Chondrocyte (in vitro differentiated cells): ENCODE measurements around the gene THSD7B. TPM values are rescaled to one million over a fixed set of nuclear protein-coding genes. Genes with fewer than 3 reads are reported as not detected.

Experiments used
- DNase-seq: peaks from one replicate; pipeline ENCODE4 v3.0.0; 2021; ENCODE audit warnings: mixed read lengths, low spot score
- H3K27ac Mint-ChIP-seq: one replicate; pipeline ENCODE4 v1.8.0; 2021; ENCODE audit warnings: mild to moderate bottlenecking, moderate library complexity, mixed read lengths; ENCODE audit not compliant: unreplicated experiment
- H3K27me3 Mint-ChIP-seq: 2 replicates; pipeline ENCODE4 v1.8.0; 2021; ENCODE audit warnings: low read depth, mixed read lengths
- H3K36me3 Mint-ChIP-seq: 2 replicates; pipeline ENCODE4 v1.8.0; 2021; ENCODE audit warnings: low read depth, mixed read lengths
- H3K4me1 Mint-ChIP-seq: 2 replicates; pipeline ENCODE4 v1.8.0; 2021; ENCODE audit warnings: low read depth, mild to moderate bottlenecking, mixed read lengths
- H3K4me3 Mint-ChIP-seq: one replicate; pipeline ENCODE4 v1.8.0; 2021; ENCODE audit warnings: mild to moderate bottlenecking, moderate library complexity, mixed read lengths; ENCODE audit not compliant: unreplicated experiment
- H3K9me3 Mint-ChIP-seq: 2 replicates; pipeline ENCODE4 v1.8.0; 2021; ENCODE audit warnings: low read depth, mixed read lengths
- total RNA-seq: library from RNA; stranded (reverse); gene quantifications from 3 replicates; pipeline ENCODE4 v1.2.1, GENCODE V29; 2021
- TF ChIP-seq, protein P1 (sequence below): fragments of 200-600 bp; sonication (generic); IDR thresholded peaks from 2 replicates; pipeline ENCODE4 v1.5.0; 2021; ENCODE audit warnings: antibody characterized with exemption, mild to moderate bottlenecking, moderate library complexity

THSD7B gene
- total RNA-seq, 1 donor from 2014 or later, result not detected

DNA sequence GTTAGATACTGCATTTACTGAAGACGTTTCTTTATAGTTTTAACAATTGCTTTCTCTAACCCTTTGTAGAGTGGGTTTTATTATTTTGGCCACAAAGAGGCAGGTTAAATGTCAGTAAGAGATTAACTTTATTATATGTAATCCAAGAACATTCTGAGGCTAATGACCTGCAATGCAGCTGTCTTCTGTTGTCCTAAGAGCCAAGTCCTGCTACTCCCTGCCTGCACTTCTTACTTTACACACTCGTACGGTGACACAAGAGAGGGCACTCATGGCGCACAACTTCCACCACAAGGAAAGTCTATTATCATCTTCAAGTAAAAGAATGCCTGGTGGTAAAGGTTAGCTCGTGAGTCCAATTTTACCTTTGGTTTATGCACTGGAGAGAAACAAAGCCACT, 727.9 kb downstream of the THSD7B start:
- no peak for DNase-seq
- Mint-ChIP-seq H3K4me3 (no peak overlapping the region), H3K27me3 (no peaks in the 10 kb centered on the region), H3K36me3 (no peaks in the 10 kb centered on the region), H3K4me1 (no peaks in the 10 kb centered on the region), H3K9me3 (peaks cover 7% of the 10 kb centered on the region), H3K27ac (no peak overlapping the region)
- TF ChIP-seq, protein P1, sequence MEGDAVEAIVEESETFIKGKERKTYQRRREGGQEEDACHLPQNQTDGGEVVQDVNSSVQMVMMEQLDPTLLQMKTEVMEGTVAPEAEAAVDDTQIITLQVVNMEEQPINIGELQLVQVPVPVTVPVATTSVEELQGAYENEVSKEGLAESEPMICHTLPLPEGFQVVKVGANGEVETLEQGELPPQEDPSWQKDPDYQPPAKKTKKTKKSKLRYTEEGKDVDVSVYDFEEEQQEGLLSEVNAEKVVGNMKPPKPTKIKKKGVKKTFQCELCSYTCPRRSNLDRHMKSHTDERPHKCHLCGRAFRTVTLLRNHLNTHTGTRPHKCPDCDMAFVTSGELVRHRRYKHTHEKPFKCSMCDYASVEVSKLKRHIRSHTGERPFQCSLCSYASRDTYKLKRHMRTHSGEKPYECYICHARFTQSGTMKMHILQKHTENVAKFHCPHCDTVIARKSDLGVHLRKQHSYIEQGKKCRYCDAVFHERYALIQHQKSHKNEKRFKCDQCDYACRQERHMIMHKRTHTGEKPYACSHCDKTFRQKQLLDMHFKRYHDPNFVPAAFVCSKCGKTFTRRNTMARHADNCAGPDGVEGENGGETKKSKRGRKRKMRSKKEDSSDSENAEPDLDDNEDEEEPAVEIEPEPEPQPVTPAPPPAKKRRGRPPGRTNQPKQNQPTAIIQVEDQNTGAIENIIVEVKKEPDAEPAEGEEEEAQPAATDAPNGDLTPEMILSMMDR, result no peak

DNA sequence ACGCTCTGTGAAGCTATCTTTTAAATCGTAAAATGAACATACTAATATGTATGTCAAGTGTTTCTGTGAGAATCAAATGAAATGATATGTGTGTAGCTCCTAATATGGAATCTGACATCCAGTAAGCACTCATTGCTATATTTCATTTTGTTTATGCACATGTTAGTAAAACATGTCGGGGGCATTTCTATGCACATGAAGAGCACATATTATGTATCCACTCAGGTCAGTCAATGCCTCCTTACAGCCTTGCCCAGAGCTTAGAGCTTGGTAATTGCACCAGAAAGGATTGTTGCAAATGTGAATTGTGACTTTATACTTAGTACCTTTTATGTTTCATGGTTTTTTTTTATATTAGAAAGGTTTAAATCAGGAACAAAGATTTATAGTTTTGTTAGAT, 735.3 kb downstream of the THSD7B start:
- Mint-ChIP-seq H3K4me3 (no peak overlapping the region), H3K36me3 (no peaks in the 10 kb centered on the region), H3K27ac (no peak overlapping the region), H3K4me1 (no peaks in the 10 kb centered on the region), H3K9me3 (no peaks in the 10 kb centered on the region), H3K27me3 (no peaks in the 10 kb centered on the region)
- TF ChIP-seq, protein P1, result no peak
- no peak for DNase-seq

DNA sequence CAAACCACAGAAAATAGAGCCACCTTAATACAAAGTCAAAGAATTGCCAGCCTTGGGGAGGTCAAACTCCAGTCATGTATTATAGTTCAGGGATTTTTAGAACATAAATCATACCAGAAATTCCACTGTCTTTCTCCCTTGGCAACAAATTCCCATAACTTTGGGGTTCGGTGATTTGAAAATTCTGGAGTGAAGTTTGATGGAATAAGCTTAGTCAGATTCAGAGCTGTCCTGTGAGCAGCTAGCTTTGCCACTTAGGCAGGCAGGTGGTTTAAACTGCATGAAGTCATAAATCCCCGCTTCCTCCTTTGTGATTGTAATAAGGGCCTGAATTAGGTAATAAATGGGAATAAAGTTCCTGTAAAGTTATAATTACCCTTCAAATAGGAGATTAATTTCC, 741.9 kb downstream of the THSD7B start:
- no peaks in the 10 kb centered on the region for H3K4me1 Mint-ChIP-seq
- peaks cover 2% of the 10 kb centered on the region for H3K27me3 Mint-ChIP-seq
- H3K36me3 Mint-ChIP-seq, result no peaks in the 10 kb centered on the region
- TF ChIP-seq, protein P1, result no peak
- no peaks in the 10 kb centered on the region for H3K9me3 Mint-ChIP-seq
- H3K4me3 Mint-ChIP-seq, result no peak overlapping the region
- no peak overlapping the region for H3K27ac Mint-ChIP-seq
- DNase-seq, result no peak

DNA sequence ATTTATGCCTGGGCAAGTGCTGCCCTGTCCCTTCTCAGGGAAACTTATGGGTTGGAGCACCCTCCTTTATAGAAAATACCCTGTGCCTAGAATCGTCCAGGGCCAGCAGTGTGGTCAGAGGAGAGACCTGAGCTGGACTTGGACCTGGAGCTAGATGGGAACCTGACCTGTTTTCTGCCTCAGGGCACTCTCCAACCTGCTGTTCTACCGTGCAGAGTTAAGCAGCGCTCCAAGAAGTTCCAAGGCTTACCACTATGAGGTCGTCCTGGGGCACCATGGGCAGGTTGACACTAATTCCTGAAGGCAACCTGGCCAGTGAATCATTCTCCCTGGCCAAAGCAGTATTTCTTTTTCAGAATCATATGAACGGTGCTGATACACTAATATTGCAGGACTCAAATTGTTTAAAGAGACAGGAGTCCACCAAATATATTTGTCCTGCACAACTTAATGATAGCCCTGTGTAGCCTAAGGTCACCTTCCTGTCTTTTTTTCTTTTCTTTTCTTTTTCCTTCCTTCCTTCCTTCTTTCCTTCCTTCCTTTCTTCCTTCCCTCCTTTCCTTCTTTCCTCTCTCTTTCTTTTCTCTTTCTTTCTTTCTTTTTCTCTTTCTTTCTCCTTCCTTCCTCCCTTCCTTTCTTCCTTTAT, 743.5 kb downstream of the THSD7B start:
- Mint-ChIP-seq H3K27me3 (peaks cover 2% of the 10 kb centered on the region), H3K27ac (no peak overlapping the region), H3K36me3 (no peaks in the 10 kb centered on the region), H3K4me3 (no peak overlapping the region), H3K9me3 (no peaks in the 10 kb centered on the region), H3K4me1 (no peaks in the 10 kb centered on the region)
- DNase-seq, result no peak
- TF ChIP-seq, protein P1, result no peak

DNA sequence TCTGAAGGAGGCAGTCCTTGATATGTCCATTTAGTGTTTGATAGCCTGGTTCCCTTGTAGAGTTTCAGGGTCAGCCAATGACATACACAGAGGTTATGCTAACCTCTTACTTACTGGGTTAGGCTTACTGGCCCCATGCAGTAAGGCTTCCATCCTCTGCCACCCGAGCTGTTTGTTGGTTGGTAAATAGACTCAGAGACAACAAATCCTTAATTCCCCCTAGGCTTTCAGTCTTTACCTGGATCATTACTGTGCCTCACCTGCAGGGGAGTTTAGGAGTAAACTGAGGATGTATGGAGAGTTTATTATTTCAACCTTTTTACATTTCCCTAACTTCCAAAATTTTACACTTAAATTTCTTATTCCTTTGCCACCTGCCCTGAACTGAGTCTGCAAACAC, 746.2 kb downstream of the THSD7B start:
- Mint-ChIP-seq H3K27me3 (peaks cover 2% of the 10 kb centered on the region), H3K9me3 (peaks cover 16% of the 10 kb centered on the region), H3K36me3 (no peaks in the 10 kb centered on the region), H3K4me3 (no peak overlapping the region), H3K27ac (no peak overlapping the region), H3K4me1 (no peaks in the 10 kb centered on the region)
- no peak for DNase-seq
- TF ChIP-seq, protein P1, result no peak
